ENCODE measurements around the gene CLCN7. TPM values are rescaled to one million over a fixed set of nuclear protein-coding genes. Genes with fewer than 3 reads are reported as not detected.

CLCN7 gene
- total RNA-seq, 1 experiment from 2014 or later = 70.0 TPM

DNA sequence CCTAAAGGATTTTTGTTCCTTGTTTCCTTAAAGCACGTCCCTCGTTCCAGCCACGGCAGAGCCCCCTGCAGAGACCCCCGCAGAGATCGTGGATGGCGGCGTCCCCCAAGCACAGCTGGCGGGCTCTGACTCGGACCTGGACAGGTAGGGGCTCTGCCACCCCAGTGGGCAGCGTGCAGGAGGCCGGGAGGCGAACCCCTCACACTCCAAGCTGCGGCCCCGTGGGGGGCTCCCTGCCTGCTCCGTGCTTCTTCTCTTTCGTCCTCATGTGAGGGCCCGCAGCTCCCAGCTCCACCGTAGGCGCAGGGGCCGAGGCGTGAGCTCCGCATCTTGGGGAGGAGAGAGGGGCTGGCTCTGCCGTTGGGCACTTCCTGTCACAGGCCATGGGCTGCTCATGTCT, 26.8 kb upstream of the CLCN7 start:
- H3K14ac ChIP-seq (ENCODE audit: insufficient read depth, low read length) = no peak overlapping the region
- no peak overlapping the region for H4K91ac ChIP-seq (ENCODE audit: insufficient read length, low read depth, low read length)
- H4K8ac ChIP-seq (replicated peaks; ENCODE audit: insufficient read length, low read depth, low read length) = no peak overlapping the region
- no peaks in the 10 kb centered on the region for H3K79me1 ChIP-seq (ENCODE audit: insufficient read depth, low read depth, low read length, poor library complexity, severe bottlenecking)
- H3K79me2 ChIP-seq (ENCODE audit: insufficient read depth, low read length) = no peaks in the 10 kb centered on the region
- H2BK5ac ChIP-seq (ENCODE audit: insufficient read length, low read length) = no peak overlapping the region
- no CpG with 5 or more reads among the region's 23 CpGs for WGBS (ENCODE audit: extremely low coverage, insufficient read length, low lambda C conversion rate)
- no peak for DNase-seq
- H3K27me3 Mint-ChIP-seq (ENCODE audit: low read depth) = no peaks in the 10 kb centered on the region
- no peaks in the 10 kb centered on the region for H3K27me3 ChIP-seq (ENCODE audit: insufficient read depth, low read length)
- H3K4me1 ChIP-seq (ENCODE audit: insufficient read depth, low read length) = no peaks in the 10 kb centered on the region
- no peak overlapping the region for H2BK120ac ChIP-seq (ENCODE audit: low read depth, low read length, poor library complexity, severe bottlenecking)
- H2BK12ac ChIP-seq (ENCODE audit: insufficient read length, low read depth, low read length) = no peak overlapping the region
- H3K4me1 Mint-ChIP-seq = no peaks in the 10 kb centered on the region
- H3K4ac ChIP-seq (ENCODE audit: low read depth, low read length) = no peak overlapping the region
- H3K27ac ChIP-seq (ENCODE audit: insufficient read length, low read depth, low read length) = no peak overlapping the region
- H4K20me1 ChIP-seq (ENCODE audit: control insufficient read depth, insufficient read depth, insufficient read length) = no peaks in the 10 kb centered on the region
- no peak overlapping the region for H2AK5ac ChIP-seq (ENCODE audit: insufficient read length, low read length)
- no peak overlapping the region for H2BK15ac ChIP-seq (ENCODE audit: low read depth, low read length)
- H3T11ph ChIP-seq (ENCODE audit: low read length) = no peak overlapping the region
- no peak overlapping the region for H3K4me3 Mint-ChIP-seq
- no peaks in the 10 kb centered on the region for H3K23me2 ChIP-seq (ENCODE audit: insufficient read length, low read depth, low read length, poor library complexity, severe bottlenecking)
- H3K9me3 ChIP-seq (ENCODE audit: control insufficient read depth, low read depth, low read length) = no peaks in the 10 kb centered on the region
- H3K9me3 Mint-ChIP-seq = no peaks in the 10 kb centered on the region
- H4K5ac ChIP-seq (ENCODE audit: insufficient read length, low read depth, low read length) = no peak overlapping the region
- no peak overlapping the region for H3K18ac ChIP-seq (ENCODE audit: insufficient read length, low read depth, low read length)
- H3K4me2 ChIP-seq (ENCODE audit: insufficient read depth, insufficient read length, low read length) = no peak overlapping the region
- no peak overlapping the region for H3K9ac ChIP-seq (ENCODE audit: extremely low read depth, insufficient read length, low read length)
- H3K36me3 Mint-ChIP-seq (ENCODE audit: insufficient read depth in 1 of 3, low read depth in 3 of 3) = peaks cover 17 to 50% (median 47%) of the 10 kb centered on the region in 3 experiments; a peak in 6 of 7 replicates
- TF ChIP-seq, protein P1, sequence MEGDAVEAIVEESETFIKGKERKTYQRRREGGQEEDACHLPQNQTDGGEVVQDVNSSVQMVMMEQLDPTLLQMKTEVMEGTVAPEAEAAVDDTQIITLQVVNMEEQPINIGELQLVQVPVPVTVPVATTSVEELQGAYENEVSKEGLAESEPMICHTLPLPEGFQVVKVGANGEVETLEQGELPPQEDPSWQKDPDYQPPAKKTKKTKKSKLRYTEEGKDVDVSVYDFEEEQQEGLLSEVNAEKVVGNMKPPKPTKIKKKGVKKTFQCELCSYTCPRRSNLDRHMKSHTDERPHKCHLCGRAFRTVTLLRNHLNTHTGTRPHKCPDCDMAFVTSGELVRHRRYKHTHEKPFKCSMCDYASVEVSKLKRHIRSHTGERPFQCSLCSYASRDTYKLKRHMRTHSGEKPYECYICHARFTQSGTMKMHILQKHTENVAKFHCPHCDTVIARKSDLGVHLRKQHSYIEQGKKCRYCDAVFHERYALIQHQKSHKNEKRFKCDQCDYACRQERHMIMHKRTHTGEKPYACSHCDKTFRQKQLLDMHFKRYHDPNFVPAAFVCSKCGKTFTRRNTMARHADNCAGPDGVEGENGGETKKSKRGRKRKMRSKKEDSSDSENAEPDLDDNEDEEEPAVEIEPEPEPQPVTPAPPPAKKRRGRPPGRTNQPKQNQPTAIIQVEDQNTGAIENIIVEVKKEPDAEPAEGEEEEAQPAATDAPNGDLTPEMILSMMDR (conservative IDR thresholded peaks at IDR 0.05) = no peak
- no peak overlapping the region for H3K56ac ChIP-seq (ENCODE audit: insufficient read length, low read depth, low read length)
- no peak overlapping the region for H2AFZ ChIP-seq (ENCODE audit: low read length)
- H2BK20ac ChIP-seq (ENCODE audit: low read depth, low read length, poor library complexity, severe bottlenecking) = no peak overlapping the region
- no peak overlapping the region for H3K27ac Mint-ChIP-seq
- no peak overlapping the region for H3K23ac ChIP-seq (ENCODE audit: insufficient read length, low read depth, low read length)
